Fibroblast of skin of back (primary cell): ENCODE measurements around the gene TRIML1.

Experiments
- DNase-seq: peaks from one replicate; pipeline ENCODE4 v3.0.0-alpha.2; 2013

Gene TRIML1

GRCh38 chr4:188154668-188155405 is 15.6 kb downstream of the TRIML1 start:
- DNase-seq, result no peak

GRCh38 chr4:188158336-188158735 is 19.1 kb downstream of the TRIML1 start:
- no peak for DNase-seq

GRCh38 chr4:188159513-188160226 is 20.4 kb downstream of the TRIML1 start:
- DNase-seq, result peak; percentile 45

GRCh38 chr4:188160406-188160805 is 21.2 kb downstream of the TRIML1 start:
- DNase-seq, result no peak

GRCh38 chr4:188161167-188161566 is 21.9 kb downstream of the TRIML1 start:
- DNase-seq, result no peak

GRCh38 chr4:188162698-188163097 is 23.5 kb downstream of the TRIML1 start:
- no peak for DNase-seq

- no peak for DNase-seq
These were observed 29.6 kb downstream of the TRIML1 start for GRCh38 chr4:188168726-188169373.

GRCh38 chr4:188171551-188171950 is 32.3 kb downstream of the TRIML1 start:
- DNase-seq, result no peak

- no peak for DNase-seq
These were observed 36.0 kb downstream of the TRIML1 start for GRCh38 chr4:188175288-188175687.

GRCh38 chr4:188177997-188178675 is 38.9 kb downstream of the TRIML1 start:
- DNase-seq, result peak; percentile 13

- no peak for DNase-seq
These were observed 39.6 kb downstream of the TRIML1 start for GRCh38 chr4:188178806-188179205.

GRCh38 chr4:188187106-188187505 is 47.9 kb downstream of the TRIML1 start:
- DNase-seq, result no peak

- DNase-seq, result no peak
These were observed 51.2 kb downstream of the TRIML1 start for GRCh38 chr4:188190461-188190860.

GRCh38 chr4:188194421-188194820 is 55.2 kb downstream of the TRIML1 start:
- DNase-seq, result no peak

- no peak for DNase-seq
These were observed 56.2 kb downstream of the TRIML1 start for GRCh38 chr4:188195389-188195985.

- DNase-seq, result no peak
These were observed 57.0 kb downstream of the TRIML1 start for GRCh38 chr4:188196134-188196735.
